A549 (cell line): ENCODE measurements around the gene FBLN7. TPM values are rescaled to one million over a fixed set of nuclear protein-coding genes. Genes with fewer than 3 reads are reported as not detected.

ENCODE experiments used
- ATAC-seq, 2 experiments: fragments of 200-7000 bp in 1 of 2; fragments of >200 bp in 1 of 2; cut with Nextera tagmentation in 1 of 2; cut with Tn5 transposase in 1 of 2; 3 replicates each; pipeline versions ENCODE4 v1.8.0 to v1.9.1; 2018 to 2020; ENCODE audit warnings: mild to moderate bottlenecking in 1 of 2, moderate library complexity in 1 of 2
- CTCF ChIA-PET: fragments of 300-600 bp; sonication (Branson Sonifier 250); formaldehyde crosslinking; extraction: SDS; loops from one replicate; lab custom pipeline; 2021; ENCODE audit warnings: antibody characterized with exemption, inconsistent platforms; lab: Yijun Ruan, JAX
- POLR2A ChIA-PET: fragments of 350-600 bp; formaldehyde crosslinking; extraction: SDS; loops from one replicate; lab custom pipeline; 2021; ENCODE audit warnings: antibody characterized with exemption, inconsistent platforms; lab: Yijun Ruan, JAX
- DNase-seq, 2 experiments: peaks; one replicate each; pipeline versions ENCODE4 v3.0.0 to v3.0.0-alpha.2; 2011 to 2016; ENCODE audit warnings: low read depth in 1 of 2, low spot score in 1 of 2
- FAIRE-seq: peaks from 2 replicates; lab custom pipeline; 2011; peaks lifted over from hg19 to GRCh38; lab: Jason Lieb, UNC
- H3K27ac ChIP-seq, 2 experiments: fragments of >200 bp; sonication (Bioruptor Twin); formaldehyde crosslinking; 3 replicates each; pipeline ENCODE4 v1.5.1; 2016 to 2017
- H3K4me1 ChIP-seq: fragments of >200 bp; sonication (Bioruptor Twin); formaldehyde crosslinking; 3 replicates; pipeline ENCODE4 v1.6.1; 2016
- H3K4me2 ChIP-seq: fragments of >200 bp; sonication (Bioruptor Twin); formaldehyde crosslinking; 3 replicates; pipeline ENCODE4 v1.6.1; 2016
- H3K4me3 ChIP-seq: fragments of >200 bp; sonication (Bioruptor Twin); formaldehyde crosslinking; 3 replicates; pipeline ENCODE4 v1.5.1; 2016
- H3K9me3 ChIP-seq: fragments of >200 bp; sonication (Bioruptor Twin); formaldehyde crosslinking; 3 replicates; pipeline ENCODE4 v1.6.1; 2016
- ATOH8 ChIP-seq: fragments of 250-450 bp; sonication (Bioruptor Pico); IDR thresholded peaks from 2 replicates; pipeline ENCODE4 v1.5.0; 2020; ENCODE audit warnings: low read depth, mild to moderate bottlenecking, moderate library complexity
- CEBPB ChIP-seq, 2 experiments: fragments of >200 bp in 1 of 2; sonication (Bioruptor Twin) in 1 of 2; formaldehyde crosslinking in 1 of 2; IDR thresholded peaks; 2 replicates each; pipeline ENCODE4 v1.6.1; 2012 to 2016
- EHF ChIP-seq: fragments of 250-450 bp; sonication (Bioruptor Pico); IDR thresholded peaks from 2 replicates; pipeline ENCODE4 v1.5.0; 2020; ENCODE audit warnings: mild to moderate bottlenecking
- EHMT2 ChIP-seq: fragments of 200-600 bp; sonication (generic); IDR thresholded peaks from 2 replicates; pipeline ENCODE4 v1.6.1; 2016; ENCODE audit warnings: antibody characterized with exemption, low read depth, mild to moderate bottlenecking, moderate library complexity
- ELK1 ChIP-seq: fragments of 150-350 bp; IDR thresholded peaks from 2 replicates; pipeline ENCODE4 v1.6.1; 2014; ENCODE audit warnings: low read depth, mild to moderate bottlenecking, low read length
- FOSB ChIP-seq: fragments of 250-450 bp; sonication (Bioruptor Pico); IDR thresholded peaks from 2 replicates; pipeline ENCODE4 v1.5.0; 2020; ENCODE audit warnings: mild to moderate bottlenecking, moderate library complexity
- FOXS1 ChIP-seq: fragments of 250-450 bp; sonication (Bioruptor Pico); IDR thresholded peaks from 2 replicates; pipeline ENCODE4 v1.5.0; 2020; ENCODE audit warnings: mild to moderate bottlenecking, moderate library complexity
- HES2 ChIP-seq: fragments of >200 bp; sonication (Bioruptor Twin); formaldehyde crosslinking; IDR thresholded peaks from 2 replicates; pipeline ENCODE4 v1.6.1; 2016
- HMGXB4 ChIP-seq: fragments of 250-450 bp; sonication (Bioruptor Pico); IDR thresholded peaks from 2 replicates; pipeline ENCODE4 v1.5.0; 2021; ENCODE audit warnings: mild to moderate bottlenecking, moderate library complexity, borderline replicate concordance
- HOXB13 ChIP-seq: fragments of 250-450 bp; sonication (Bioruptor Pico); IDR thresholded peaks from 2 replicates; pipeline ENCODE4 v1.5.0; 2020; ENCODE audit warnings: low read depth, mild to moderate bottlenecking, moderate library complexity
- NPAS2 ChIP-seq: fragments of 250-450 bp; sonication (Bioruptor Pico); IDR thresholded peaks from 2 replicates; pipeline ENCODE4 v1.8.0; 2022; ENCODE audit warnings: mild to moderate bottlenecking, moderate library complexity, borderline replicate concordance
- PBX3 ChIP-seq: IDR thresholded peaks from 2 replicates; pipeline ENCODE4 v1.6.1; 2012
- RFX5 ChIP-seq: fragments of 450-650 bp; IDR thresholded peaks from 2 replicates; pipeline ENCODE4 v1.7.1; 2014; ENCODE audit warnings: antibody characterized with exemption, mild to moderate bottlenecking, moderate library complexity
- RNF2 ChIP-seq: fragments of 200-600 bp; sonication (generic); IDR thresholded peaks from 2 replicates; pipeline ENCODE4 v1.6.1; 2016; ENCODE audit warnings: low read depth, mild to moderate bottlenecking, antibody characterized with exemption, moderate library complexity, borderline replicate concordance
- SMC3 ChIP-seq: fragments of >200 bp; sonication (Bioruptor Twin); formaldehyde crosslinking; IDR thresholded peaks from 3 replicates; pipeline ENCODE4 v1.6.1; 2018; ENCODE audit warnings: inconsistent platforms
- SREBF2 ChIP-seq: fragments of 450-650 bp; IDR thresholded peaks from 2 replicates; pipeline ENCODE4 v1.6.1; 2014; ENCODE audit warnings: mild to moderate bottlenecking, moderate library complexity
- ZFP36 ChIP-seq: fragments of 450-650 bp; IDR thresholded peaks from 2 replicates; pipeline ENCODE4 v1.6.1; 2014; ENCODE audit warnings: borderline replicate concordance; ENCODE audit not compliant: partially characterized antibody
- WGBS: methylation state at CpG from one replicate; pipeline ENCODE4 v1.1.6; 2017; ENCODE audit errors: missing lambda C conversion rate; 5-methylcytosine and 5-hydroxymethylcytosine counted together
- polyA plus RNA-seq, 4 experiments: library from polyadenylated mRNA; depleted of rRNA in 3 of 4; stranded (reverse); fragments of >200 nt; fragmentation: RNase III in 1 of 4; extraction: RNeasy Plus Mini Kit Qiagen cat#74134 plus additional on column Dnase treatment in 1 of 4; gene quantifications; 2 replicates in 3 of 4; 3 replicates in 1 of 4; pipeline ENCODE4 v1.2.3, GENCODE V29; 2011 to 2017

FBLN7 gene
- polyA plus RNA-seq, 2 of the 4 experiments (the other 2 are of a cell fraction) = 0.47 to 0.63 TPM

- H3K4me3 ChIP-seq = no peak overlapping the region
- ATAC-seq = no peak
- no peak for FAIRE-seq
- H3K4me1 ChIP-seq = no peaks in the 10 kb centered on the region
- 59% methylated on average over 4 of the region's 4 CpGs for WGBS
- no peak overlapping the region for H3K27ac ChIP-seq
- no peak for DNase-seq
- CTCF ChIA-PET = no interaction called here
- no peak for TF ChIP-seq EHMT2
- no peak for TF ChIP-seq NPAS2 (CRISPR knock-in tag)
- H3K9me3 ChIP-seq = no peaks in the 10 kb centered on the region
- POLR2A ChIA-PET = no interaction called here
- H3K4me2 ChIP-seq = no peak overlapping the region
Observed at GRCh38 chr2:112165296-112165695, 27.1 kb downstream of the FBLN7 start.

GRCh38 chr2:112166806-112167499 is 28.8 kb downstream of the FBLN7 start:
- TF ChIP-seq HES2 (no peak), CEBPB (IDR thresholded peaks at IDR 0.05) (no peak), FOSB (CRISPR knock-in tag) (no peak), RNF2 (no peak), ELK1 (no peak), RFX5 (no peak), PBX3 (no peak), ATOH8 (CRISPR knock-in tag) (no peak), NPAS2 (CRISPR knock-in tag) (no peak), ZFP36 (no peak), SMC3 (no peak), EHF (CRISPR knock-in tag) (no peak), HMGXB4 (no peak), FOXS1 (CRISPR knock-in tag) (no peak), SREBF2 (no peak), HOXB13 (CRISPR knock-in tag) (no peak)
- H3K27ac ChIP-seq = no peak overlapping the region
- H3K4me1 ChIP-seq = no peaks in the 10 kb centered on the region
- DNase-seq (no peak), FAIRE-seq (no peak), ATAC-seq (no peak)
- H3K4me2 ChIP-seq = no peak overlapping the region
- 60% methylated on average over 14 of the region's 14 CpGs for WGBS
- ChIA-PET CTCF (no interaction called here), POLR2A (no interaction called here)
- no peak overlapping the region for H3K4me3 ChIP-seq
- no peaks in the 10 kb centered on the region for H3K9me3 ChIP-seq
